OCI-LY7 (cell line): ENCODE measurements around the gene MOCS3.

Experiments used
- CTCF ChIP-seq: fragments of 200-600 bp; sonication (generic); conservative IDR thresholded peaks from 2 replicates; pipeline ENCODE4 v1.5.1; 2014; ENCODE audit warnings: mild to moderate bottlenecking, antibody characterized with exemption, low read length, moderate library complexity, mixed read lengths
- EZH2phosphoT487 ChIP-seq: fragments of 200-600 bp; sonication (generic); IDR thresholded peaks from 2 replicates; pipeline ENCODE4 v1.6.1; 2018; ENCODE audit warnings: low read depth, borderline replicate concordance, mild to moderate bottlenecking, mixed run types, antibody characterized with exemption, low read length, moderate library complexity, mixed read lengths

GRCh38 chr20:50932016-50932485, 26.6 kb upstream of the MOCS3 start:
- TF ChIP-seq CTCF (no peak), EZH2phosphoT487 (no peak)
